ENCODE results near the gene EIF5A.

The EIF5A gene

GRCh38 chr17:7285679-7286078 is 21.7 kb upstream of the EIF5A start:
- ATAC-seq = no peak
- no peak for DNase-seq

DNA sequence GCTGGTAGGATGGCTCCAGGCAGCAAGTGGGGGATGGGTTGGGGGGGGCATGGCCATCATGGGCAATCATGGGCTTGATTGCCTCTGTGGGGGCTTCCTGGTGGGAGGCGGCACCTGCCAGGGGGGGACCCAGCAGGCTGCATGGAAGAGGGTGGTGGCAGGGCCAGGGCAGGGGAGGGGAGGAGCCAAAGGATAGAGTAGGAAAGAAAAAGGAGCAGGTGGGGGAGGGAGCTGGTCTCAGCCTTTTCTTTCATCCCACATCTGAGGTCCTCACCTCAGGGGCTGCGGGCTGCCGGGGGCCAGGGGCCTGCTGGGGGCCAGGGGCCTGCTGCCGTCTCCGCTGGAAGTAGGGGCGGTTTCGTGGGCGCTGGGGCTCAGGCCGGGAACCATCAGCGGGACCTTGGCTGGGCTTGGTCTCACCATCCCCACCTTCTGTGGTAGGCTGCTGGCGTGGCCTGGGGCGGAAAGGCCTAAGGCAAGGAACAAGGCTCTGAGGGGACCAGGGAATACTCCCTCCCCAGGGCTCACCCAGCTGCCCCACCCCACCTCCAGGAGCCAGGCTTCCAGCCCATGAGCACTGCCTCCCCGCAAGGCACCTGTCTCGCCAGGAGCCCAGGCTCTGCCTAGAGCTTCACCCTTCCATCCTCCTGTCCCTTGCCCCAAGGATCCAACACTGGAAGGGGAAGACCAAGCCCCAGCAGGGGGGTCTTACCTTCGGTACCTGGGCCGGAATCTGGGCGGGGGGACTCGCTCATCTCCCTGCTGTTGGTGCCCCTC is 18.0 kb upstream of the EIF5A start:
- no peak for DNase-seq
- ATAC-seq = no peak

GRCh38 chr17:7290166-7290565 is 17.3 kb upstream of the EIF5A start:
- ATAC-seq = no peak
- no peak for DNase-seq

DNA sequence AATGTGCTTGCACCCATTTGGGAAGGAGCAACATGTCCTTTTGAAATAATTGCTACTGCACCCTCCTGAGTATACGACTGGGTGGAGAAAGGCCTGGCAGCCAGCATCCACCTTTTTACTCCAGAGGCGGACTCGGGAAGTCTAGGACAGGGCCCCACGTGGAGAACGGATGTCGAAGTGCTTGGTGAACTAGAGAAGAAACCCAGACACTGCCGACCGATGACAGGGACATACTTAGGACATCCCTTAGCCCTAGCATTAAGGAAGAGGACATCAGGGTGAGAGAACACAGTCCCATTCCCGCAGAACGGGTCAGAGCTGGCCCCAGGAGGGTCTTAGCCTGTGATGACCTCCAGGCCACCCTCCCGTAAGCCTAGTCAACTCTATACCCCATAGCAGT is 16.7 kb upstream of the EIF5A start:
- no peak for DNase-seq
- no peak for ATAC-seq

- ATAC-seq (no peak), DNase-seq (no peak)
These were observed 15.2 kb upstream of the EIF5A start for GRCh38 chr17:7292194-7292593.

DNA sequence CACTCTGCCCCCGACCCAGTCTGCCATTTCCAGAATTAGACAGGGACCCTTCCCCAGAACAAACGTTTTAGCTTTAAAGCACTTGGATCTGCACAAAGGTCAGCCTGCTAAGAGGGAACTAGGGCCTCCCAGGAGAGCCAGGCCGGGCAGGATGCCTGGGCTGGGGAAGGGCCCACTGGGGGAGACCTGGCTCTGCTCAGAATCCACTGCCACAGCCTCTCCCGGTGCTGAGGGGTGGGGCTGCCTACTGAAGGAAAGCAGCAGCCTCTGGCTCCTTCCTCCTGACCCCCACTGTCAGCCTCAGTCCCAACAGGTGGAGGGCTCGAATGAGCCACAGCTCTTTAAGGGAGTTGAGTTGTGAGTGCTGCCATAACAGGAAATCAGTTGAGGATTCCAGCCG is 14.7 kb upstream of the EIF5A start:
- DNase-seq (no peak), ATAC-seq (no peak)

DNA sequence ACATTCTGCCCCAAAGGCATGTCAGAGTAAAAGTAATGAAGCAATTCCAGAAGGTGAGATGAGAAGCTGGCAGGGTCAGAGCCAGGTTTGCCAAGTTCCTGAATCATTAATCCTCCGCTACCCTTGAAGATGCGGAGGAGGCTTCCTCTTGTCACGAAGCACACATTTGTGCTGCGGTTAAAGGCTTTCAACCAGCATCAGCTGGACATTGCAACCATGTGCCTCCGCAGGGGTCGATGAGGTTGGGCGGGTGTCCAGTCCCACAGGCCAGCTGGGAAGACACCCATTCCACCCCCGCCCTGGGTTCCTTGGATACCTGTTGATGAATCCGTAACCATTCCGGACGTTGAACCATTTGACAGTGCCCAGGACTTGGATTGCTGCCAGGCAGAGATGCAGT is 14.3 kb upstream of the EIF5A start:
- DNase-seq (no peak), ATAC-seq (no peak)

GRCh38 chr17:7293816-7294613 is 13.4 kb upstream of the EIF5A start:
- ATAC-seq (no peak), DNase-seq (no peak)

- peak; percentile 84 for DNase-seq
- ATAC-seq = peak; percentile 74
These were observed 12.7 kb upstream of the EIF5A start, which contains the start of gene YBX2 for GRCh38 chr17:7294614-7295153. TSS of gene YBX2 (minus strand) at chr17:7294639. CDS start at chr17:7294500, 139 bp downstream.

DNA sequence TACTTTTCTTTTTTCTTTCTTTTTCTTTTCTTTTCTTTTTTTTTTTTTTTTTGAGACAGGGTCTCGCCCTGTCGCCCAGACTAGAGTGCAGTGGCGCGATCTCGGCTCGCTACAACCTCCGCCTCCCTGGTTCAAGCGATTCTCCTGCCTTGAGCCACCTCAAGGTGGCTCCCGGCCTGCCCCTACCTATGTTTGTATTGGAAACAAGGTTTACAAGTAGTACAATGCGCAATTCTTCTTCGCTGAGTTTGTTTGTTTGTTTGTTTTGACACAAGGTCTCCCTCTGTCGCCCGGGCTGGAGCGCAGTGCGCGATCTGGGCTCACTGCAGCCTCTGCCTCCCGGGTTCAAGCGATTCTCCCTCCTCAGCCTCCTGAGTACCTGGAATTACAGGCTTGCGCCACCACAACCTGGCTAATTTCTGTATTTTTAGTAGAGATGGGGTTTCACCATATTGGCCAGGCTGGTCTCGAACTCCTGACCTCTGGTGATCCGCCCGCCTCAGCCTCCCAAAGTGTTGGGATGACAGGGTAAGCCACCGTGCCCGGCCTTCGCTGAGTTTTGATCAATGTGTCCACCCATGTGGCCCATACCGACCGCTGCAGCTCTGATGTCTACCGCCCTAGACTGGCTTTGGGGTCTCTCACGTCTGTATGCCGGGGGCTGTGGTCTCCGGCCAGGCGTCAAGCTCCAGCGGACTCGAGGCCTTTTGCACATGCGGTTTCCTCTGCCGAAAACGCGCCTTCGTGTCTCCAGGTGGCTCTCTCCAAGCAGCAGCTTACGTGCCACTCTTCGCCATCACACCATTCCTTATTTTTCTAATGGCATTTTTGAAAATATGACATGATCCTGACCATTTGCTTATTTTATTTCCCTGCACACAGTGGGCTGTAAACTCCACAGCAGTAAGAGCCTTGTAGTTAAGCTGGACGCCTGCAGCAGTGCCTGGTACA is 11.9 kb upstream of the EIF5A start:
- ATAC-seq = no peak
- DNase-seq = no peak

- DNase-seq = peak; percentile 84
- peak; percentile 51 for ATAC-seq
These were observed 11.1 kb upstream of the EIF5A start for GRCh38 chr17:7296189-7296861.

- ATAC-seq = no peak
These were observed 3.2 kb upstream of the EIF5A start for GRCh38 chr17:7304179-7304578.

GRCh38 chr17:7307686-7308624 is 527 bp downstream of the EIF5A start:
- DNase-seq = peak; percentile 62
- ATAC-seq = no peak

More at GRCh38 chr17:7304179-7304578, 3.2 kb upstream of the EIF5A start:
- DNase-seq = no peak

GRCh38 chr17:7308625-7309433 is 1.4 kb downstream of the EIF5A start:
- peak; percentile 26 for ATAC-seq
- peak; percentile 81 for DNase-seq

GRCh38 chr17:7309628-7310027 is 2.2 kb downstream of the EIF5A start:
- ATAC-seq (no peak), DNase-seq (no peak)

GRCh38 chr17:7311110-7311705 is 3.8 kb downstream of the EIF5A start:
- DNase-seq (no peak), ATAC-seq (no peak)

DNA sequence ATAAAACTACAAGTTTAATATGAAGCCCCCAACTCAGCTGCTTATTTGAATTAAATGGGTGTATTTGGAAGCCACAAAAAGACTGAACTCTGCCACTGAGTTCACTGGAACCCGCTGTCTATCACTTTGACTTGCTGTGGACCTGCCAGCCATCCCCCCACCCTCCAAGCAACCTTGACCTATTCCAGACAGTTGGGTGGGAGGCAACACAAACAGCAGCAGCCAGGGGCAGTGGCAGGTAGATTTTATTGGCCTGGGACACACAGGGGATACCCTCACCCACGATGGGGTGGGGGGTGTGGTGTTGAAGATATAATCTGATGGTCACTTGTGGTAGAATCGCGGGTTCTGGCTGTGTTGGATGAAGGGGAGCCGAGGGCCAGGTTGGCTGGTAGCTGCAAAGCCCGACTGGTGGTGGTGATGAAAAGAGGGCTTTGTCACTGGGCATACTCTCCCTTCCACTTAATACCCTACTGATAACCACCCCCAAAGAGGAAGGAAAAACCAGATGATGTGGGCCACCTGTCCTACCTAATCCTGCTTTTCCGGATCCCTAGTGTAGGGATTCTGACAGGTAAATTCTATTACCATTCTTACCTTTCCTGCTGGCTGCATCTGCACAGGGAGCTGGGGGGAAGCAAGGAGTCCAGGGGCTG is 5.1 kb downstream of the EIF5A start:
- ATAC-seq = no peak
- no peak for DNase-seq

Measured in stimulated activated naive CD8-positive, alpha-beta T cell treated with anti-CD3 and anti-CD28 coated beads, Interleukin-15, Interleukin-2, amounts not matched to agents 100 U/mL and 50 U/mL, for 24 hours (primary cell).